Gastroesophageal sphincter (tissue), 4 donors: ENCODE data around the gene EME2. TPM values are rescaled to one million over a fixed set of nuclear protein-coding genes. Genes with fewer than 3 reads are reported as not detected.

Experiments used
- ATAC-seq: fragments of 150-250 bp; one replicate; pipeline ENCODE4 v1.9.1; 2016; ENCODE audit warnings: mild to moderate bottlenecking, moderate library complexity
- H3K27ac ChIP-seq, 4 donors: fragments of 200-600 bp; sonication (generic) in 3 of 4; 1 replicate in 3 of 4; 2 replicates in 1 of 4; pipeline ENCODE4 v1.5.1; 2016 to 2019
- H3K27me3 ChIP-seq: fragments of 200-600 bp; sonication (generic); one replicate; pipeline ENCODE4 v1.5.1; 2019
- H3K36me3 ChIP-seq, 2 donors: fragments of 200-600 bp; sonication (generic); one replicate each; pipeline ENCODE4 v1.5.1; 2019; ENCODE audit warnings: control low read depth in 1 of 2
- H3K4me1 ChIP-seq, 3 donors: fragments of 200-600 bp; sonication (generic); 1 replicate in 2 of 3; 2 replicates in 1 of 3; pipeline ENCODE4 v1.5.1; 2016 to 2019; ENCODE audit warnings: control low read depth in 2 of 3
- H3K4me3 ChIP-seq, 2 donors: fragments of 200-600 bp; sonication (generic); one replicate each; pipeline ENCODE4 v1.5.1; 2019; ENCODE audit warnings: mild to moderate bottlenecking in 1 of 2, moderate library complexity in 1 of 2
- H3K9me3 ChIP-seq, 3 donors: fragments of 200-600 bp; sonication (generic); one replicate each; pipeline ENCODE4 v1.5.1; 2017 to 2019; ENCODE audit warnings: control low read depth in 2 of 3
- EP300 ChIP-seq: sonication (generic); formaldehyde crosslinking; IDR thresholded peaks from one replicate; pipeline ENCODE4 v1.6.1; 2017; ENCODE audit warnings: antibody characterized with exemption, mild to moderate bottlenecking
- POLR2A ChIP-seq, 2 donors: fragments of 450-650 bp; IDR thresholded peaks; one replicate each; pipeline ENCODE4 v1.6.1; 2017; ENCODE audit warnings: antibody characterized with exemption in 2 of 2, mild to moderate bottlenecking in 2 of 2, moderate library complexity in 1 of 2
- POLR2AphosphoS5 ChIP-seq: sonication (generic); formaldehyde crosslinking; IDR thresholded peaks from one replicate; pipeline ENCODE4 v1.6.1; 2017; ENCODE audit warnings: antibody characterized with exemption
- WGBS, 2 donors: methylation state at CpG; one replicate each; pipeline ENCODE4 v1.1.5; 2018; ENCODE audit warnings: low coverage in 1 of 2; 5-methylcytosine and 5-hydroxymethylcytosine counted together
- total RNA-seq, 4 donors: library from RNA; depleted of rRNA; stranded (reverse); fragments of >200 nt; gene quantifications; one replicate each; pipeline ENCODE4 v1.1.0, GENCODE V29; 2016
- TF ChIP-seq, protein P1 (sequence below), 4 experiments: fragments of 200-600 bp in 2 of 4; fragments of 450-650 bp in 2 of 4; sonication (generic) in 1 of 4; IDR thresholded peaks; one replicate each; pipeline ENCODE4 v1.5.1; 2017 to 2019; ENCODE audit warnings: antibody characterized with exemption in 4 of 4, mild to moderate bottlenecking in 2 of 4, moderate library complexity in 2 of 4

The EME2 gene
- total RNA-seq, 4 donors from 2014 or later, result 4.6 to 20.4 (median 7.7) TPM

DNA sequence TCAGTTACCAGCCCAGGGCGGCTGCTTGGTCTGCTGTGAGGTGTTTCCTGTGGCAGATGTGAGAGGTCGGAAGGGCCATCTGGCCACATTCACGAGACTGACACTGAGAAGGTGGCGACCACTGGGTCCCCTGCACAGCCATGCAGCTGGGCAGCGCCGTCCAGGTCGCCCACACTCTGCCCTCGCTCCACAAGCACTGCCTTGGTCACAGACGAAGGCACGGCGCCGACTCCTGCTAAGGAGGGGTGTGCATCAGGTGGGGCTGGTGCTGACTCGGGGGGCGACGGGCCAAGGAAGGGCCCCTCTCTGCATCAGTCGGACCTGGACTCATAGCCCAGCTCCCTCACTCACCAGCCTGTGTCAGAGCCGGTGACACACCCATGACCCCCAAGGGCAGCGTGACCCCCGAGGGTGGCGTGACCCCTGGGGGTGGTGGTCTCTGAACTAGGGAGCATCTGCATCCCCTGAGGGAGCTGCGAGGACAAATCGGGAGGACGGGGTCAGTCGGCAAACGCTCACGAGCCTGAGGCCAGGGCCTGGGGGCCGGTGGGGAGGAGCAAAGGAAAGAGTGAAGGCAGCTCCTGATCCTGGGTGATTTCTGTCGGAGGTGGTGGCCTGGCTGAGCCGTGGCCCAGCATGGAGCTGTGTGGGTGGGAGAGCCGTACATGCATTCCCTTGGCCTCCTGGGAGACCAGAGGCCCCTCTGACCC lies 31.7 kb upstream of the EME2 start:
- TF ChIP-seq POLR2A (IDR thresholded peaks at IDR 0.05) (no peak), EP300 (no peak), POLR2AphosphoS5 (no peak)
- TF ChIP-seq, protein P1, sequence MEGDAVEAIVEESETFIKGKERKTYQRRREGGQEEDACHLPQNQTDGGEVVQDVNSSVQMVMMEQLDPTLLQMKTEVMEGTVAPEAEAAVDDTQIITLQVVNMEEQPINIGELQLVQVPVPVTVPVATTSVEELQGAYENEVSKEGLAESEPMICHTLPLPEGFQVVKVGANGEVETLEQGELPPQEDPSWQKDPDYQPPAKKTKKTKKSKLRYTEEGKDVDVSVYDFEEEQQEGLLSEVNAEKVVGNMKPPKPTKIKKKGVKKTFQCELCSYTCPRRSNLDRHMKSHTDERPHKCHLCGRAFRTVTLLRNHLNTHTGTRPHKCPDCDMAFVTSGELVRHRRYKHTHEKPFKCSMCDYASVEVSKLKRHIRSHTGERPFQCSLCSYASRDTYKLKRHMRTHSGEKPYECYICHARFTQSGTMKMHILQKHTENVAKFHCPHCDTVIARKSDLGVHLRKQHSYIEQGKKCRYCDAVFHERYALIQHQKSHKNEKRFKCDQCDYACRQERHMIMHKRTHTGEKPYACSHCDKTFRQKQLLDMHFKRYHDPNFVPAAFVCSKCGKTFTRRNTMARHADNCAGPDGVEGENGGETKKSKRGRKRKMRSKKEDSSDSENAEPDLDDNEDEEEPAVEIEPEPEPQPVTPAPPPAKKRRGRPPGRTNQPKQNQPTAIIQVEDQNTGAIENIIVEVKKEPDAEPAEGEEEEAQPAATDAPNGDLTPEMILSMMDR (IDR thresholded peaks at IDR 0.05), result no peak
- ATAC-seq, result no peak
- H3K36me3 ChIP-seq, result peaks cover 0 to 56% of the 10 kb centered on the region in 2 donors
- WGBS, 2 donors, result 91 to 93% methylated on average over 7 to 10 of the region's 30 CpGs
- H3K27me3 ChIP-seq, result no peaks in the 10 kb centered on the region
- no peaks in the 10 kb centered on the region for H3K4me1 ChIP-seq
- H3K9me3 ChIP-seq, result no peaks in the 10 kb centered on the region
- no peak overlapping the region for H3K4me3 ChIP-seq
- H3K27ac ChIP-seq, result no peak overlapping the region

- WGBS, 2 donors, result 100% methylated on average over 2 of the region's 19 CpGs; no CpG with 5 or more reads in 1 of the 2 donors
- ATAC-seq, result no peak
- Histone ChIP-seq H3K27me3 (no peaks in the 10 kb centered on the region), H3K4me3 (no peak overlapping the region), H3K4me1 (no peaks in the 10 kb centered on the region), H3K36me3 (peaks cover 0 to 64% of the 10 kb centered on the region in 2 donors), H3K27ac (no peak overlapping the region), H3K9me3 (no peaks in the 10 kb centered on the region)
- TF ChIP-seq EP300 (no peak), POLR2AphosphoS5 (no peak), POLR2A (IDR thresholded peaks at IDR 0.05) (no peak)
- TF ChIP-seq, protein P1 (IDR thresholded peaks at IDR 0.05), result no peak
Measured at GRCh38 chr16:1741553-1742165, 31.0 kb upstream of the EME2 start.

GRCh38 chr16:1743376-1744337 lies 29.0 kb upstream of the EME2 start:
- ATAC-seq, result no peak
- WGBS, 2 donors, result 93% methylated on average over 5 of the region's 32 CpGs; no CpG with 5 or more reads in 1 of the 2 donors

DNA sequence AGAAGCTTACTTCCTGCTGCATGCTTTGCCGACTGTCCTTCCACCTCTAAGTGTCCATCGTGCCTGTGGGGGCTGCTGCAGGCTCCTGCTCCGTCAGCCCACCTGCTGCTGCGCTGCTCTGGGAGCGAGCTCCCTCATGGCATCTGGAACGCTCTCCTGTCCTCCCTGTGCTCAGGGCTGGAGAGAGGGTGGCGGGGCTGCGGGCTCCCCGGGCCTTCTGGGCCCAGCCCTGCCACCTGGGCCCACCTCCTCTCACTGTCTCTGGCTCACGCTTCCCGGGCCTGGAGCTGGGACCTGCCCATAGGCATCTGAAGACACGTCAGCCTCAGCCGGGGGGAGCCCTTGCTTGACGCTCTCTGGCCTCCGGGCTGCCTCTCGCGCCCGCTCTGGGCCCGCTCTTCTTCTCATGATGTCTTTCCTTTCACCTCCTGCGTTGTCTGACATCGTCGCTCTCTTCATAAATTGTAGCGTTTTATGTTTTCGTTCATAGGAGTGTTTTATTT lies 28.2 kb upstream of the EME2 start:
- H3K9me3 ChIP-seq, result no peaks in the 10 kb centered on the region
- H3K27me3 ChIP-seq, result no peaks in the 10 kb centered on the region
- no peaks in the 10 kb centered on the region for H3K4me1 ChIP-seq
- WGBS, 2 donors, result 85 to 88% methylated on average over 13 to 14 of the region's 24 CpGs
- no peak overlapping the region for H3K27ac ChIP-seq
- TF ChIP-seq POLR2A (IDR thresholded peaks at IDR 0.05) (no peak), POLR2AphosphoS5 (no peak), EP300 (no peak)
- TF ChIP-seq, protein P1 (IDR thresholded peaks at IDR 0.05), result no peak
- no peak for ATAC-seq
- no peak overlapping the region for H3K4me3 ChIP-seq
- H3K36me3 ChIP-seq, result peaks cover 0 to 91% of the 10 kb centered on the region in 2 donors

More at GRCh38 chr16:1743376-1744337, 29.0 kb upstream of the EME2 start:
- Histone ChIP-seq H3K4me3 (no peak overlapping the region), H3K4me1 (no peaks in the 10 kb centered on the region), H3K27me3 (no peaks in the 10 kb centered on the region), H3K36me3 (peaks cover 0 to 84% of the 10 kb centered on the region in 2 donors), H3K27ac (no peak overlapping the region), H3K9me3 (no peaks in the 10 kb centered on the region)
- TF ChIP-seq EP300 (no peak), POLR2AphosphoS5 (no peak), POLR2A (IDR thresholded peaks at IDR 0.05) (no peak)
- TF ChIP-seq, protein P1 (IDR thresholded peaks at IDR 0.05), result no peak
